ENCODE data around the gene MAP3K13. TPM values are rescaled to one million over a fixed set of nuclear protein-coding genes. Genes with fewer than 3 reads are reported as not detected.

Gene MAP3K13
- total and polyA plus RNA-seq, 2 donors (not counting 1 experiment from before 2014, with no cell fraction given) = 15.0 to 28.2 TPM

DNA sequence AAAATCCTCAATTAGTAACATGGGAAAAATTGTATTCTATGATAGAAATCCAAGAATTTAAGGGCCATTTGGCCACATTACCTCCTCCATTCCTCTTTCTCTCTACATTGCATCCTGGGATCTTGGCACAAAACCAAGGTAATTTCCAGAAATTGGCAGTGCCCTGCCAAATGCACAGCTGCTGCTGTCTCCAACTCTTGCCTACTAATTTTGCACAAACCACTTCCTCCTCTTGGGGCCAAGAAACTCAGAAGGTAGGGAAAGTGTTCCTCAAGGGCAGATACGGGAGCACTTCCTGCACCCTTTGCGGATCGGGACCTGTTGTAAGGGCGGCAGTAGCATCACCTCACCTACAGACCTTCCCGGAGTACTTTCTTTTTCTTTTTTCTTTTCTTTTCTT, 57.8 kb downstream of the MAP3K13 start:
- Histone ChIP-seq H3K4me2 (ENCODE audit: extremely low read depth, insufficient read depth, low read length) (no peak overlapping the region), H3K27me3 (ENCODE audit: control insufficient read depth, insufficient read depth, low read length) (no peaks in the 10 kb centered on the region), H3K4me1 (ENCODE audit: control insufficient read depth, extremely low read depth, insufficient read depth, low read length) (peaks cover 2% of the 10 kb centered on the region), H3K9me3 (ENCODE audit: control insufficient read depth, insufficient read depth, low read depth, low read length) (no peaks in the 10 kb centered on the region), H2AFZ (ENCODE audit: low read length) (no peak overlapping the region), H3K27ac (ENCODE audit: insufficient read depth, low read length) (no peak overlapping the region), H3K4me3 (replicated peaks in 1 of 4; ENCODE audit: control extremely low read depth in 1 of 4, insufficient read depth in 1 of 4, low read depth in 3 of 4, low read length in 4 of 4) (no peak overlapping the region), H3K9ac (ENCODE audit: insufficient read depth, low read length) (no peak overlapping the region), H3K36me3 (ENCODE audit: control insufficient read depth, insufficient read depth, low read length) (no peaks in the 10 kb centered on the region), H3K79me2 (ENCODE audit: control insufficient read depth, insufficient read depth, low read length) (no peaks in the 10 kb centered on the region), H4K20me1 (ENCODE audit: control insufficient read depth, extremely low read depth, insufficient read depth, low read length) (no peaks in the 10 kb centered on the region)
- TF ChIP-seq, protein P1, sequence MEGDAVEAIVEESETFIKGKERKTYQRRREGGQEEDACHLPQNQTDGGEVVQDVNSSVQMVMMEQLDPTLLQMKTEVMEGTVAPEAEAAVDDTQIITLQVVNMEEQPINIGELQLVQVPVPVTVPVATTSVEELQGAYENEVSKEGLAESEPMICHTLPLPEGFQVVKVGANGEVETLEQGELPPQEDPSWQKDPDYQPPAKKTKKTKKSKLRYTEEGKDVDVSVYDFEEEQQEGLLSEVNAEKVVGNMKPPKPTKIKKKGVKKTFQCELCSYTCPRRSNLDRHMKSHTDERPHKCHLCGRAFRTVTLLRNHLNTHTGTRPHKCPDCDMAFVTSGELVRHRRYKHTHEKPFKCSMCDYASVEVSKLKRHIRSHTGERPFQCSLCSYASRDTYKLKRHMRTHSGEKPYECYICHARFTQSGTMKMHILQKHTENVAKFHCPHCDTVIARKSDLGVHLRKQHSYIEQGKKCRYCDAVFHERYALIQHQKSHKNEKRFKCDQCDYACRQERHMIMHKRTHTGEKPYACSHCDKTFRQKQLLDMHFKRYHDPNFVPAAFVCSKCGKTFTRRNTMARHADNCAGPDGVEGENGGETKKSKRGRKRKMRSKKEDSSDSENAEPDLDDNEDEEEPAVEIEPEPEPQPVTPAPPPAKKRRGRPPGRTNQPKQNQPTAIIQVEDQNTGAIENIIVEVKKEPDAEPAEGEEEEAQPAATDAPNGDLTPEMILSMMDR (conservative IDR thresholded peaks at IDR 0.05 in 1 of 2, IDR thresholded peaks at IDR 0.05 in 1 of 2; ENCODE audit: low read depth in 1 of 2, low read length in 2 of 2) = no peak
- no peak for TF ChIP-seq EZH2 (IDR thresholded peaks at IDR 0.05; ENCODE audit: low read length, missing control alignments)
- DNase-seq (ENCODE audit: low read depth in 2 of 2) = peak; percentile 25 to 34

DNA sequence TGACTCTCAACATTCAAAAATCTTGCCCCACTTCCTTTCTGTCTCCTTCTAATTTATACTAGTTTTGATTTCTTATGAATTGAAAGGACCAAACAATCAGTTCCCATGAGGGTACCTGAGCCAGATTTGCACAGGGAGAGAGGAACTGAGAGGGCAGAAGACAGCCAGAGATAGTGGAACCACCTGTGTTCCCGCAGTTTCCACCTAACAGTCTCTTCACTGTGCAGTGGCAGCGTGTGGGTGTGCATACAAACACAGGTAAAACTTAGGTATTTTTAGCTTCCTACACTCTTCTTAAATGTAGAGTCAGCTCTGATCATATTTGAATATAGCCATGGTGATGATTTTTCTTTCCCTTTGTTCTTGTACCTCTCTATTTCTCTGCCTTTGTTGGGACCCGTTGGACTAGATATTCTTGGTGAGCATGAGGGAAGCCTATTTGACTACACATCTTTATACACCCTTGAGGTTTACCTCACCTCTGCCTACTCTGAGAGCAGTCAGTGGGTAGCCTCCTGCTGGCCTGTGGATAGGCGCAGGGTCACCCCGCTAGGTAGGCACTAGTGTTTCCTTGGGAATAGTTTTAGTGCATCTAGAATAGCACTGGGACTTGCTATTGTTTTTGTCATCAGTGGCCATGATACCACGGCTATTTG, 58.8 kb downstream of the MAP3K13 start:
- Histone ChIP-seq H3K9ac (ENCODE audit: insufficient read depth, low read length) (no peak overlapping the region), H3K36me3 (ENCODE audit: control insufficient read depth, insufficient read depth, low read length) (no peaks in the 10 kb centered on the region), H3K27ac (ENCODE audit: insufficient read depth, low read length) (no peak overlapping the region), H3K79me2 (ENCODE audit: control insufficient read depth, insufficient read depth, low read length) (no peaks in the 10 kb centered on the region), H3K9me3 (ENCODE audit: control insufficient read depth, insufficient read depth, low read depth, low read length) (no peaks in the 10 kb centered on the region), H4K20me1 (ENCODE audit: control insufficient read depth, extremely low read depth, insufficient read depth, low read length) (no peaks in the 10 kb centered on the region), H3K27me3 (ENCODE audit: control insufficient read depth, insufficient read depth, low read length) (no peaks in the 10 kb centered on the region), H3K4me2 (ENCODE audit: extremely low read depth, insufficient read depth, low read length) (no peak overlapping the region), H3K4me3 (replicated peaks in 1 of 4; ENCODE audit: control extremely low read depth in 1 of 4, insufficient read depth in 1 of 4, low read depth in 3 of 4, low read length in 4 of 4) (no peak overlapping the region), H2AFZ (ENCODE audit: low read length) (no peak overlapping the region), H3K4me1 (ENCODE audit: control insufficient read depth, extremely low read depth, insufficient read depth, low read length) (peaks cover 2% of the 10 kb centered on the region)
- TF ChIP-seq, protein P1 (conservative IDR thresholded peaks at IDR 0.05 in 1 of 2, IDR thresholded peaks at IDR 0.05 in 1 of 2; ENCODE audit: low read depth in 1 of 2, low read length in 2 of 2) = no peak
- no peak for TF ChIP-seq EZH2 (IDR thresholded peaks at IDR 0.05; ENCODE audit: low read length, missing control alignments)
- DNase-seq (ENCODE audit: low read depth in 2 of 2) = no peak

DNA sequence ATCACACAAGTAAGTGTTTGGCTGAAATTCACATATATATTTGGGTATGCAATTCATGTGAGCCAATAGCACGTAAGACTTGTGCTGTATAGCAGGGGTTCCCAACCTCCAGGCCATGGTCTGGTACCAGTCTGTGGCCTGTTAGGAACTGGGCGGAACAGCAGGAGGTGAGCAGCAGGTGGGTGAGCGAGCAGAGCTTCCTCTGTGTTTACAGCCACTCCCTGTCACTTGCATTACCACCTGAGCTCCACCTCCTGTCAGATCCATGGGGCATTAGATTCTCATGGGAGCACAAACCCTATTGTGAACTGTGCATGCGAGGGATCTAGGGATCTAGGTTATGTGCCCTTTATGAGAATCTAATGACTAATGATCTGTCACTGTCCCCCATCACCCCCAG, 59.7 kb downstream of the MAP3K13 start:
- TF ChIP-seq, protein P1 (conservative IDR thresholded peaks at IDR 0.05 in 1 of 2, IDR thresholded peaks at IDR 0.05 in 1 of 2; ENCODE audit: low read depth in 1 of 2, low read length in 2 of 2) = no peak
- TF ChIP-seq EZH2 (IDR thresholded peaks at IDR 0.05; ENCODE audit: low read length, missing control alignments) = no peak

More for the DNA sequence above, 59.7 kb downstream of the MAP3K13 start:
- Histone ChIP-seq H3K9me3 (ENCODE audit: control insufficient read depth, insufficient read depth, low read depth, low read length) (no peaks in the 10 kb centered on the region), H3K9ac (ENCODE audit: insufficient read depth, low read length) (no peak overlapping the region), H4K20me1 (ENCODE audit: control insufficient read depth, extremely low read depth, insufficient read depth, low read length) (no peaks in the 10 kb centered on the region), H3K36me3 (ENCODE audit: control insufficient read depth, insufficient read depth, low read length) (no peaks in the 10 kb centered on the region), H3K4me3 (replicated peaks in 1 of 4; ENCODE audit: control extremely low read depth in 1 of 4, insufficient read depth in 1 of 4, low read depth in 3 of 4, low read length in 4 of 4) (no peak overlapping the region), H2AFZ (ENCODE audit: low read length) (no peak overlapping the region), H3K4me1 (ENCODE audit: control insufficient read depth, extremely low read depth, insufficient read depth, low read length) (peaks cover 2% of the 10 kb centered on the region), H3K27me3 (ENCODE audit: control insufficient read depth, insufficient read depth, low read length) (no peaks in the 10 kb centered on the region), H3K27ac (ENCODE audit: insufficient read depth, low read length) (no peak overlapping the region), H3K4me2 (ENCODE audit: extremely low read depth, insufficient read depth, low read length) (no peak overlapping the region), H3K79me2 (ENCODE audit: control insufficient read depth, insufficient read depth, low read length) (no peaks in the 10 kb centered on the region)
- DNase-seq (ENCODE audit: low read depth in 2 of 2) = no peak

All from fibroblast of lung (primary cell).